Kidney (tissue), 14 donors: Measurements from ENCODE around the gene CCDC187. TPM values are rescaled to one million over a fixed set of nuclear protein-coding genes. Genes with fewer than 3 reads are reported as not detected.

Experiments
- DNase-seq, 5 donors: peaks; one replicate each; pipeline ENCODE4 v3.0.0-alpha.2; 2013 to 2020
- FAIRE-seq: peaks from 2 replicates; lab custom pipeline; 2012; peaks lifted over from hg19 to GRCh38; lab: Jason Lieb, UNC
- H3K27ac ChIP-seq, 2 donors: one replicate each; pipeline ENCODE4 v1.7.0; 2013; ENCODE audit warnings: low read depth in 2 of 2, low read length in 2 of 2, inconsistent platforms in 1 of 2
- H3K27me3 ChIP-seq: one replicate; pipeline ENCODE4 v1.7.1; 2013; ENCODE audit warnings: low read length, inconsistent platforms; ENCODE audit not compliant: control insufficient read depth, insufficient read depth
- H3K36me3 ChIP-seq, 3 donors: one replicate each; pipeline versions ENCODE4 v1.7.0 to v1.7.1; 2013; ENCODE audit warnings: low read length in 3 of 3, control low read depth in 1 of 3, inconsistent platforms in 1 of 3; ENCODE audit not compliant: insufficient read depth in 3 of 3, control insufficient read depth in 2 of 3
- H3K4me1 ChIP-seq, 3 donors: one replicate each; pipeline versions ENCODE4 v1.7.0 to v1.7.1; 2013; ENCODE audit warnings: low read length in 3 of 3, inconsistent platforms in 1 of 3, low read depth in 1 of 3; ENCODE audit not compliant: control insufficient read depth in 2 of 3, insufficient read depth in 2 of 3
- H3K4me3 ChIP-seq, 3 donors: one replicate each; pipeline versions ENCODE4 v1.7.0 to v1.8.1; 2013; ENCODE audit warnings: low read length in 3 of 3, control low read depth in 1 of 3, inconsistent platforms in 1 of 3
- H3K9ac ChIP-seq, 3 donors: one replicate each; pipeline versions ENCODE4 v1.7.0 to v1.7.1; 2013; ENCODE audit warnings: low read length in 3 of 3, control low read depth in 1 of 3, inconsistent platforms in 1 of 3
- H3K9me3 ChIP-seq, 3 donors: one replicate each; pipeline versions ENCODE4 v1.7.0 to v1.7.1; 2013; ENCODE audit warnings: low read length in 3 of 3, control low read depth in 1 of 3, inconsistent platforms in 1 of 3; ENCODE audit not compliant: control insufficient read depth in 2 of 3, insufficient read depth in 1 of 3
- CTCF ChIP-seq: IDR thresholded peaks from 3 replicates; pipeline ENCODE4 v1.5.1; 2012; ENCODE audit warnings: mild to moderate bottlenecking, moderate library complexity, borderline replicate concordance; ENCODE audit not compliant: insufficient read depth; ENCODE audit errors: extremely low read depth
- intact Hi-C: fragments of 100-400 bp; cut with DNase I; formaldehyde crosslinking; loops from one replicate; pipeline ENCODE4 v1.11.1; 2022
- polyA plus RNA-seq: library from polyadenylated mRNA; stranded (reverse); fragments of 350-450 nt; fragmentation: Illumina TruSeq; extraction: RNeasy Lipid Tissue Mini Kit (QIAGEN cat#74804); gene quantifications from one replicate; pipeline ENCODE4 v1.2.3, GENCODE V29; 2014; ENCODE audit warnings: low read depth, low replicate concordance; ENCODE audit not compliant: insufficient read depth
- total RNA-seq: library from RNA; stranded (reverse); fragmentation: NEBNext Ultra II Directional; extraction: Animal tissue kit (Norgen Biotek cat#: 25700); gene quantifications from one replicate; pipeline ENCODE4 v1.2.1, GENCODE V29; 2021
- donor health status: control.
- donor health status: control.
- donor health status: control.
- donor health status: control.
- donor health status: control.
- donor health status: DM: yes; HTN: yes; CAD: no.
- donor health status: Normal renal cell carcinoma (clear cell type).

Gene CCDC187
- total and polyA plus RNA-seq, 2 donors from 2014 or later: 0.84 to 2.3 TPM

GRCh38 chr9:136211006-136211405, 92.9 kb downstream of the CCDC187 start:
- H3K27me3 ChIP-seq: no peaks in the 10 kb centered on the region
- FAIRE-seq: no peak
- DNase-seq: no peak
- intact Hi-C loops: no loop called here
- no peak for TF ChIP-seq CTCF
- H3K4me3 ChIP-seq: no peak overlapping the region
- no peak overlapping the region for H3K9ac ChIP-seq
- H3K27ac ChIP-seq: no peak overlapping the region
- H3K36me3 ChIP-seq: peaks cover 0 to 10% (median 8%) of the 10 kb centered on the region in 3 donors
- no peaks in the 10 kb centered on the region for H3K4me1 ChIP-seq
- H3K9me3 ChIP-seq: no peaks in the 10 kb centered on the region

GRCh38 chr9:136210276-136210675, 93.6 kb downstream of the CCDC187 start:
- no peak for DNase-seq
- H3K27me3 ChIP-seq: no peaks in the 10 kb centered on the region
- no peak overlapping the region for H3K9ac ChIP-seq
- H3K4me3 ChIP-seq: no peak overlapping the region
- peaks cover 0 to 10% (median 5%) of the 10 kb centered on the region in 3 donors for H3K36me3 ChIP-seq
- H3K27ac ChIP-seq: no peak overlapping the region
- no peaks in the 10 kb centered on the region for H3K4me1 ChIP-seq
- no peak for FAIRE-seq
- H3K9me3 ChIP-seq: no peaks in the 10 kb centered on the region
- intact Hi-C loops: no loop called here
- no peak for TF ChIP-seq CTCF

GRCh38 chr9:136209786-136210185, 94.1 kb downstream of the CCDC187 start:
- Histone ChIP-seq H3K9ac (no peak overlapping the region), H3K36me3 (peaks cover 0 to 8% (median 3%) of the 10 kb centered on the region in 3 donors), H3K27me3 (no peaks in the 10 kb centered on the region), H3K4me3 (no peak overlapping the region), H3K9me3 (no peaks in the 10 kb centered on the region), H3K4me1 (no peaks in the 10 kb centered on the region), H3K27ac (no peak overlapping the region)
- DNase-seq: no peak
- intact Hi-C loops: no loop called here
- TF ChIP-seq CTCF: no peak
- no peak for FAIRE-seq

- intact Hi-C loops: no loop called here
- no peaks in the 10 kb centered on the region for H3K9me3 ChIP-seq
- DNase-seq: no peak
- H3K27me3 ChIP-seq: no peaks in the 10 kb centered on the region
- no peak for TF ChIP-seq CTCF
- H3K27ac ChIP-seq: no peak overlapping the region
- FAIRE-seq: no peak
- H3K4me1 ChIP-seq: no peaks in the 10 kb centered on the region
- no peak overlapping the region for H3K9ac ChIP-seq
- peaks cover 0 to 2% (median 0%) of the 10 kb centered on the region in 3 donors for H3K36me3 ChIP-seq
- no peak overlapping the region for H3K4me3 ChIP-seq
Measured at GRCh38 chr9:136209232-136209631, 94.7 kb downstream of the CCDC187 start.
